ENCODE data around the gene RBM33.

GRCh38 chr7:155802291-155802690 lies 157.8 kb downstream of the RBM33 start:
- no peak for TF ChIP-seq CTCF (IDR thresholded peaks at IDR 0.05; ENCODE audit: low read length)
- no peak for TF ChIP-seq EZH2 (optimal IDR thresholded peaks at IDR 0.05; ENCODE audit: low read depth, low read length)
